NCI-H1417 (cell line): ENCODE results near the gene ATG4B.

Source experiments
- DNase-seq, 3 experiments: peaks; one replicate each; lab custom pipeline; 2025; lab: John Stamatoyannopoulos, UW

Gene ATG4B

DNA sequence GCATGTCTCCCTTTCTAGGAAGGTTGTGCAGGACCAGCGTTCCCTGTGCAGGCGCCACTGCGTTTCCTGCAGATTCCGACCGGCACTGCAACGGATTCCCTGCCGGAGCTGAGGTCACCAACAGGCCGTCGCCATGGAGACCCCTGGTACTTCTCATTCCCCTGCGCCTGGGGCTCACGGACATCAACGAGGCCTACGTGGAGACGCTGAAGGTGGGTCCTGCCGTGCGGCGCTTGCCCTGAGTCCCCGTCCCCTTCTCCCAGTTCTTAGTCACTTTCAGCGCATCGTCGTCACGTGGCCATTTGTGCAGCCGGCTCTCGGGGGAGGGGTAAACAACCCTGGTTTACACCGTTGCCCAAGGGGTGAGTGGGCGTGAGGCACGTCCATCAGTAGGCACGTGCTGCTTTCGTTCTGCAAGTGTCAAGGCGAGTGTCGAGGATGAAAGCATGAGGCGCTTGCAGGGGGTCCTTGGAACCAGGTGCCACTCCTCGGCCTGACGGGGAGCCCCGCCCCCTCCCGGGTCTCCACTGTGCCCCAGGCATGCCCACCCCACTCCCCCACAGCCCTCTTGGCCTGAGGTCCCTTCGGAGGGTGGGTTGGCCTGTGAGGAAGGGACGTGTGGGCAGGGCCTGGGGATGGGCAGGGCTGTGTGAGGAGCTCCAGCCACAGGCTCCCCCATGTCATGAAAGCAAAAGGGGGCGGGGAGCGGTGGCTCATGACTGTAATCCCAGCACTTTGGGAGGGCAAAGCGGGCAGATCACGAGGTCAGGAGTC lies 29.3 kb downstream of the ATG4B start:
- peak in 2 of 3 experiments; percentile 33 to 77 for DNase-seq

DNA sequence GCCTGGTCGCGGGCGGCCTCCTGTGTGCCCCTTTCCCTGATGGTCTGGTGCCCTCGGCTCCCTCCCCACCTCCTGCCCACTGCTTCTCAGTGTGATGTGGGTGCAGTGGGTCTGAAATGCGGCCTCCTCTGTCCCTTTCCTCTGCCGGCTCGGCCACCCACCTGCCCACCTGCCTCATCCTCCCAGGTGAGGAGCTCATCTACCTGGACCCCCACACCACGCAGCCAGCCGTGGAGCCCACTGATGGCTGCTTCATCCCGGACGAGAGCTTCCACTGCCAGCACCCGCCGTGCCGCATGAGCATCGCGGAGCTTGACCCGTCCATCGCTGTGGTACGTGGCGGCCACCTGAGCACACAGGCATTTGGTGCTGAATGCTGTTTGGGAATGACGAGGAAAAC lies 30.9 kb downstream of the ATG4B start:
- DNase-seq, result no peak

DNA sequence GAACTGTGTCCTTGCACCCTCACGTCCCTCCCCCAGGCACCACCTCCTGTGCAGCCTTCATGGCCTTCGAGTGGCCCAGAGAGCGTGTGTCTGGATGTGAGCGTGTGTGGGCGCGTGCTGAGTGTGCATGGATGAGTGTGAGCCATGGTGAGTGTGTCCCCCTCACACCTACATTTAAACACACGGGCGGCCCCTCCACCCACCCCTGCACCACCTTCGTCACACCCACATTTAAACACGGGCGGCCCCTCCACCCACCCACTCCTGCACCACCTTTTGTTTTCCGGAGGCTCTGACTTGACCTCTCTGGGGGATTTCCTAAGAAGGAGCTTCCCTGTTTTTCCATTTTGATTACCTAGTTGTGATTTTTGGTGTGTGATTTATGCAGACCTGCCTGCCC lies 31.3 kb downstream of the ATG4B start:
- no peak for DNase-seq

DNA sequence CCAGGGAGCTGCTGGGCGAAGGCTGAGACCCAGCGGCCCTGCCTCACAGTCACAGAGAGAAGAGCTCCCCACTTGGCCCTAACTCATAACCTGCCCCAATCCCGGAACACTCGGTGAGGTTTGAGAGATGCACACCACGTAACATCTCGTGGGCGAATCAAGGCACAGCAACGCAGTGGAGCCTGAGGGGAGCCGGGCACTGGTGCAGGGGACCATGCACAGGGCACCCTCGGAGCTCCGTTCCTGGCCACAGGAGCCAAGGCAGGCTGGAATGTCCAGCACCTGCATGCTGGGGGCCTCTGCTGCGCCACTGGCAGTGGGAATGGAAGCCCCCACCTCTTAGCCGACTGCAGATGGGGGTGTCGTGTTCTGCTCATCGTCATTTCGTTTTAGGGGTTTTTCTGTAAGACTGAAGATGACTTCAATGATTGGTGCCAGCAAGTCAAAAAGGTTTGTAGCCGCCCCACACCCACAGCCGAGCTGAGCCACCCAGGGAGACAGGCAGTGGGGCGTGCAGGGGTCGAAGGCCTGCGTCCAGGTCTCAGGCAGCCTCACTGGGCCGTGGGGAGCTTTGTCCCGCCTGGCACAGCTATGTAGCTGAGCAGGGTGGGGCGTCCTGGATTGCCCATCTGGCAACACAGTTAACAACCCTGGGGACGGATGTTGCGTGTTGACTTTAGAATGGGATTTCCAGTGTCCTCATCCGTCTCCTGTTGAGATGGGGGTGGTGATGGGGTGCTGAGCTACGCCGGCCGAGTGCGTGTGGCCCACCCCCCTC lies 33.0 kb downstream of the ATG4B start:
- no peak for DNase-seq

DNA sequence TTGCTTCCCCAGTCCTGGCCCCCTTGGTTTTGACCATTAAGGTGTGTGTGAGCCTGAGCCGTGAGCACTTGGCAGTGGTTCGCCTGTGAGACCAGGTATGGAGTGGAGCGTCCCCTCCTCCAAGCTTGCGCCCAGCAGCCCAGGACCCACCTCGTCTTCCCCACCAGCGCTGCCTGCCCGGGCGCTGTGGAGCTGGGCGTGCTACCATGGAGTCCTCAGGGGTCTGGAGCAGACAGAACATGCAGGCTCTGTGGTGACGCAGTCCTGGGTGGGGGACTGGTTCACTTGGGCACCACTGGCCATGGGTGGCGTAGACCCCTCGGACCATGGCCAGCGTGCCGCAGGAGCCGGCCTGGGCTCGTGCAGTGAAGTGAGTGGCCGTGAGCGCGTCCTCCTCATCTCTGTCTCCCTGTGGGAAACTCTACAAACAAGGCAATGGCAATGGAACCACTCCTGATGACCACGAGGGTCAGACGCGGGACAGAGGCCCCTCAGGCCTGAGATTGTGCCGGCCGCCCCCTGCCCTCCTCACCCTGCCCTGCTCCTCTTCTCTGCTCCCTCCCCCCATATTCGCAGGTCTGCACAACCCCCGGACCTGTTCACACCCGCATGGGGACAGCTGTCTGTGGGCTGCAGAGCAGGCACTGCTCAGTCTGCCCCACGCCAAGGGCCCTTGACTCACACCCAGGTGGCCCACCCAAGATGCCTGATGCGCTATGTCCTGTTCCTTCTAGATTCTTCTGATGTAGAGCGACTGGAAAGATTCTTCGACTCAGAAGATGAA lies 34.2 kb downstream of the ATG4B start:
- DNase-seq, result no peak

DNA sequence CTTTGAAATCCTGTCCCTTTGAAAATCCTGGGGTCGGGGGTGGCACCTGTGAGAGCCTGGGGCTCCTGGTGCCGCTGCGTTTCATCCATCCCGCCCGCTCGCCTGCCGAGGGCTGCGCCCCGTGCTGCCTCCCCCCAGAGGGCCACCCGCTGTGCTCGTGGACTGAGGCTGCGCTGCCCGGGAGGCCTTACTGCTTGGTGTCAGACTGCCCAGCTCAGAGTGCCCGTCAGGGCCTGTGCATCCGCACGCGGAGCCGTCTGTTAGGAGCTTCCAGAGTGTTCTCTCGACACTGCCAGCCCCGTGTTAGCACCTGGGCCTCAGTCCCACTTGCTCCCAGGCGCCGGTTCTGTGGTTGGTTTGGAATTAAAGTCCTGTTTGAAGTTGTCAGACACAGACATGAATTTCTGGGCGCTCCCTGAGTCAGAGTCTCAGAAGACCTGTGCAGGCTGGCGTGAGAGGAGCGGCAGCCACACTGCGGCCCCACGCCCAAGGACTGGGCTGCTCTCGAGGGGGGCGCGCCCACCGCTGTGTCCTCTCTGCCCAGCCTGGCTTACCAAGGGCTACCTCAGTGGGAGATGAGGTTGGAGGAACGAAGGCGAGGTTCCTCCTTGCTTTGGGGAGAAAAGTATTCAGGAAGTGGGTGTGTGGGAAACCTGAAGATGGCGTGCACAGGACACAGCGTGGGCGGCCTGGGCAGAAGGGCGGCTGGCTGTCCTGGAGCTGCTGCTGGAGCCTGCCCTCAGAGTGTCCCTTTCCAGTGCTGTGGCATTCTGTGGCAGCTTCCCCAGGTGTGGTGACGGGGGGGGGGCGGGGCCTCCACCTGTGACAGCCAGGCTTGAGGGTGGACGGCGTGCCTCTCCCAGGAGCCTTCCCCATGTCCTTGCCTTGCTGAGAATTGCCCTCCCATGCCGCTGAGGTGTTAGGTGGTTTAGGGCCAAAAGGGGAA lies 35.0 kb downstream of the ATG4B start:
- no peak for DNase-seq

DNA sequence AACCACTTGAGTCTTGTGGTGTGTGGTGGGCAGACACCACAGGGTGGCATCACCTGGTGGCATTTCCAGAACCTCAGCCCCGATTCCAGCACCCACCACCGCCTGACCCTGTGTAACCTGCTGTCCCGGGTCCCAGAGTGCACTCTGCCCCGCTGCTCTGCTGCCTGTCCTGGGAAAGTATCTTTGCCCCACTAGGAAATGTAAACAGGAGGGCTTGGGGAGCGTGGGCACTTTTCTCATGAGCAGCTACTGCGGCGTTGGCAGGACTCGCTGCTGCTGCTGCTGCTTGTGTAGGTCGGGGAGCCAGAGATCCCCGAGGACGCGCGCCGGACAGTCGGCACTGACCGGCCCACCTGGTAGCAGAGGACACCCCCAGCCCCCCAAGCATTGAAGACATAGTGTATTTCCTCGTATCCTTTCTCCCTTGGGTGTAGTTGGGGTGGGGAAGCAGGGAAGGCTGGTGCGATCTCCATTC lies 35.7 kb downstream of the ATG4B start:
- DNase-seq, result no peak

DNA sequence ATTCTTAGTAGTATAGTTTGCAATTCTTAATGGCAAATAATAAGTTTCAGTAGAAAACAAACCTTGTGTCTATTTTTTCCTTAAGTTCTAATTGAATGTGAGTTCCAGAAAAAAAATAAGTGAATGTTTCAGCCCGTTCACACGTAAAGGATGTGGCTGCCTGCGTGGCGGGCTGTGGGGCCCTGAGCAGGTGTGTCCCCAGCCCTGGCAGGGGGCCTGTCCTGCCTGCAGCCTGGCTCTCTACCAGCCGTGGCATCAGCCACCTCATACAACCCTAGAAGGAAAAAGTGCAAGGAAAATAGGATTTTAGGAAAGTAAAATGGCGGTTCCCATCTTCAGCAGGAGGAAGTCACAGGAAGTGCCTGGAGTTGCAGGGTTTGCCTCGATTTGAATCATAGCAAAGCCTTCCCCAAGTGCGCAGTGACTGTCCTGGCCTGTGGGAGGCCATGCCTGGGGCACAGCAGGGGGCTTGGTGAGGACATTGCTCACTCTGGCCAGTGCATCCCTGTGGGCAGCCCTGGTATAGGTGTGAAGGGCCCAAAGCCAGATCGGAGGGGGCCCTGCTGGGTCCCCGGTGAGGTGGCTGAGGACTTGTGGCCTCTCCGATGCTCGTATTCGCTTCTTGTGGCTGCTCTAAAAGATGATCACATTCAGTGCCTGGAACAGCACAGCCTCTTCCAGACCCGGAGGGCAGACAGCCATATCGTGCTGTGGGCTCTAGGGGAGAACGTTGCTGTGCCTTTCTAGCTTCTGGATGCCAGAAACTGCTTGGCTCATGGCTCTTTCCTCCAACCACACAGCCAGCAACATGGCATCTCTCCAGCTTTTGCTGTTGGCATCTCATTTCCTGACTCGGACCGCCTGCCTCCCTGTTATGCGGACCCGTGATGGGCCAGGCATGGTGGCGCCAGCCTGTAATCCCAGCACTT lies 36.6 kb downstream of the ATG4B start:
- DNase-seq, result no peak

DNA sequence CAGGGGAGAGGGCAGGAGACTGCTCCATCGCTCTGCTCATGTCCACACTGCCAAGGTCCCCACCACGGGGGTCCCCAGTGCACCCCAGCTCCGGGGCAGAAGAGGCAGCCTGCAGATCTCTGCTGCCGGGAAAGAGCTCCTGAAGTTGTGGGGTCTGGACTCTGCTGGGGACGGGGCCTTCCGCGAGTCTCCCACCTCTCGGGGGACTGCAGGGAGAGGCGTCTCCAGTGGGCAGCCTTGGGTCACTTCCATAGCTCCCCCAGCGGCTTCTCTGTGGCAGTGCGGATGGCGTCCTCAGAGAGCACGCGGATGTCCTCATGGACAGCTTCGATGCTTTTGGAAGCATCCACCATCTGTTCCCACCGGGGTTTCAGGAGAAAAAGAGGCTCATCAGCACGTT lies 38.4 kb downstream of the ATG4B start:
- DNase-seq, result no peak

DNA sequence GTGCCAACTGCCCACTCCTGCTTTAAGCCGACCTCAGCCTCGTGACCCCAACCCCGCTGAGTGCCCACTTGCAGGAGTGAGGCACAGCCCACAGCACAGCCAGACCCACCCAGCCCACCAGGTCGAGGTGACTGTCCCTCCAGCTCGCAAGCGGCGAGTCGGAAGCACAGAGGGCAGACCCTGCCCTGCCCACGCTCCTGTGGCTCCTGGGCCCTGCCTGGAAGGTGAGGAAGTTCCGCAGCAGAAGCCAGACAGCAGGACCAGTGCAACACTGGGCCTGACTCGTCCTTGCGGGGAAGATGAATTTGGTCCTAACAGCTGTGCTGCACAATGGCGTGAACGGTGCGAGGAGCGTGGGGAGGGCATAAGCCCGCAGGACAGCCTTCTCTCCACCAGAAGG lies 39.2 kb downstream of the ATG4B start:
- DNase-seq, result no peak

DNA sequence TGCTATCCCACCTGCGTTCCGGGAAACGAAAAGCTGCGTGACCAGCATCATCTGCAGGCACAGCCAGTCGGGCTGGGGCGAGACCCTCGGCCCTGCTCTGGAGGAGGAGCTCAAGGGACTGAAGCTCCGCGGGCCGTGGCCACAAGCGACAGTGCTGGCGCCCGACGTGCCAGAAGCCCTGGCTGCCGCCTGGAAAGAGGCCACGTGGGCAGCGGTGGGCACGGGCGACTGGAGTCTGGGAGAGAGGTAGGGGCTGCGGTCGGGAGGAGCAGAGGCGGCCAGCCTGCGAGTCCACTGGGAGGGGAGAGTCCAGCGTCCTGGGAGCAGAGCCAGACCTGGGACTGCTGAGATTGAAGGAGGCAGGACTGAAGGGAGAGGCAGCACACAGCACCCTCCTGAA lies 39.9 kb downstream of the ATG4B start:
- DNase-seq, result no peak

DNA sequence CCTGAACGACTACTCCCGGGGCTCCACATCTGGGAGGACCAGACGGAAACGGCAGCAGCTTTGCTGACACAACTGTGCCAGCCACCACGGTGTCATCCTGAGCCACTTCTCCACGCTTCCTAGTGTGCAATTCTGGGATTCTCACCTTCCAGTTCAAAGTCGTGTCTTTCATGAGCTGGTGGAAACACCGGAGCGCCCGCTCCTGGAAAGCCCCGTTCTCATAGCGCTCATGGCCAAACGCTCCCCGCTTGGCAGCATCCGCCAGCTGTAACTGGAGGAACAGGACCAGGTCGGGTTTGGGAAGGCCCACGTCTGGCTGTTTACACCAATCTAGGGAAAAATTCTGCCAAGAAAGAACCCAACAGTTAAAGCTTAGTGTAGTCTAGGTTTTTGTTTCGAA lies 40.8 kb downstream of the ATG4B start:
- DNase-seq, result no peak

DNA sequence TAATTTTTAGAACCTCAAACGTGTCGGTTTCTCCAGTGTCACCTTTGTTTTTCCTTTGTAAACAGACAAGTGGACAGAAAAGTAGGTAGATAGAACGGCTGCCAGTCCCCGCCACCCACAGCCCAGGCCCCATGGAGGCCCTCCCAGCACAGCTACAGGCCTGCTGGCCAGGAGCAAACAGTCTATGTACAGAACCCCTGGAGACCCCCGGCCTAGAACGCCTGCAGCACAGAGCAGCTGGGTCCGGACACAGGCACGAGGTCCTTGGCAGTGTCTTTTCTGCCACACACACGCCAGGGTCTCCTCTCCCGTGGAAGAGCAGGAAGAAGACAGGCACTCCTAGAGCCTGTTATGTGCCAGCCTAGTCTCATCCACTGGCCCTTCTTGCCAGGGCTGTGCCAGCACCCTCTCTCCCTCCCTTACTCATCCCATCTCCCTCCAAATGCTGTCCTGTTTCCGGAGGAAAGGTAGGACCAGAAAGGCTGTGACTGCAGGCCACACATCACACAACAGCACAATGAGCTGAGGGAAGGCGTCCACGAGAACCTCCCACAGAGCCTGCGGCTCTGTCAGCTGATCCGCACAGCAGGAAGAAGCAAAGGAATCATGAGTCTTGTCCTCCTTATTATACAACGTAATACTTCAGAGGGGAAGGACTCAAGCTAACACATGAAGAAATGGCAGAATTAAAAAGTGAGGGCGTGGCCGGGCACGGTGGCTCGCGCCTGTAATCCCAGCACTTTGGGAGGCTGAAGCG lies 41.5 kb downstream of the ATG4B start:
- no peak for DNase-seq

DNA sequence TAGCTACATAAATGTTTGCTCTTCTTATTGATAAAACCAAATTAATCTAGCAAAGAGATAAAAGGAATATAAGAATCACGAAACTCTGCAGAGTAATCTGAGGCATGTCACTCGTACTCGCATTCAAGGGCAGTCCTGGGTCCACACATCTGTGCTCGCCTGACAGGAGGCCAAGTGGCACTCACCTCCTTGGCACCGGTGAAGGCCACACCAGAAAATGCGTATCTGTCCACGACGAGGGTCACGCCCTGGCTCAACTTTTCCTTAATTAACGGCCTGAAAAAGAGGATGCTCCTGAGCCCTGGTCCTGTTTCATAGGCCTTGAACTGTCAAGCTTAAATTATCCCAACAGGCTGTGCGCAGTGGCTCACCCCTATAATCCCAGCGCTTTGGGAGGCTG lies 42.6 kb downstream of the ATG4B start:
- DNase-seq, result no peak

DNA sequence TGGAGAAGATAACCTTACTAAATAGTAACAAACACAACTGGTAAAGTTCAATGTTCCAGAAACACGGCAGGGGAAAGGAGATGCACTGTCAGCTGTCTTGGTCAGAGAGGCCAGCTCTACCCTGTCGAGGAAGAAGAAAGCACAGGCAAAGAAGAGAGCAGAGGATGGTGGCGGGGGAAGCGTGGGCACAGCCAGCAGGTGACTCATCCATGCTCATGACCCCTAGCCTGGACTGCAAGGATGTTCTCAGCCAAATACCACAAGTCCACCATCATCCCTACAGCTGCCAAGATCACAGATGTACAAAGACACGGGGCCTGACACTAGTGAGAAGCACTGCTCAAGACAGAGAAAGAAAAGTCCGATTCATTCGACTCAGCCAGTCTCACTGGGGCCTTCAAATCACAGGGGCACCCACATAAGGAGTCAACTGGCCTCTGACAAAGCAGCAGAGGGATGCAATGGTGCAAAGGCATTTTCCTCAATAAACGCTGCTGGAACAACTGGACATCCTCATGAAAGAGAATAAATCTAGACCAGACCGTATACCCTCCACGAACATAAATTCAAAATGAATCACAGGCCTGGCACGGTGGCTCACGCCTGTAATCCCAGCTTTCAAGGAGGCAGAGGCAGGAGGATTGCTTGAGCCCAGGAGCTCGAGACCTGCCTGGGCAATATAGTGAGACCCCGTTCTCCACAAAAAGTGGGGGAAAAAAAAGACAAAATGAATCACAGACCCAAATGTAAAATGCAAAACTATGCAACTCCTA lies 43.5 kb downstream of the ATG4B start:
- no peak for DNase-seq

DNA sequence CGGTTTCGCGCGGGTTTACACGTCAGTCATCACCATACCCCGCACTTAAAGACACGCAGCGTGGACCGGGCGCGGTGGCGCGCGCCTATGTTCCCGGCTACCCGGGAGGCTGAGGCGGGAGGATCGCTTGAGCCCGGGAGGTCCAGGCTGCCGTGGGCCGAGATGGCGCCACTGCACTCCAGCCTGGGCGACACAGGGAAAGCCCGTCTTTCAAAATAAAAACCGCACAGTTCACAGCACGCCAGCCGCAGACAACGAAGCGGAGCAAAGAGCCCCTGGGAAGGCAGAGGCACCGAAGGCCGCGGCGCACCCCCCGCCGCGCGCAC lies 48.8 kb downstream of the ATG4B start:
- no peak for DNase-seq

DNA sequence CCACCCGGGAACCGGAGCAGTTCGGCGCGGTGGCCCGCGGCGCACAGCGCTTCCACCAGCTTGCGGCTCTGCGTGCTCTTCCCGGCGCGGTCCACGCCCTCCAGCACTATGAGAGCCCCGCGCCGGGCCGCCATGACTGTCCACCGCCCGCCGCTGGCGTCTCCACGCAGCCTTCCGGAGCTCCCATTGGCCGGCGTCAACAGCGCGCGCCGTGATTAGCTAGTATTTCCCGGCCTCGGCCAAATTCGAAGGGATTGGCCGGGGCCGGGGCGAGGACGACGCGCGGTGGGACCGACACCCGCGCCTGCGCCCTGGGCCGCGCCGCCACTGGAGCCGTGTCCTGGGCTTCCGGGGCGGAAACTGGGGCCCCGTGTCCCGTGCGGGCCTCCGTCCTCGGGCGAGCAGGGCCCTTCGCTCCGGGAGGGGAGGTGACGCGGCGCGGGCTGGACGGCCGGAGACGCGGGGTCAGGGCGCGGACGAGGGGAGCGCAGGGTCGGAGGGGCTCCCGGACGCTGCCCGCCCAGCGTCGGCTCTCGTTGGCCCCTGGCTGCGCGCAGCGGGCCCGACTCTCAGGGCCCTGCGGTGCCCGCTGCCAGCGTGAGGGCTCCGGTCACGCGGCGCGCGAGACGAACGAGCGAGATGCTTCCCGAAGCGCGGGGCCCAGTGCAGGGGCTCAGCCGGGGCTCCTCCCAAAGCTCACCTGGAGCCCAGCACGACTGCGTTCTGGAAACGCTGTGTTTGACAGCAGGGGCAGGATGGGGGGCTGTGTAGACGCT lies 49.3 kb downstream of the ATG4B start, which contains the start of gene DTYMK:
DTYMK (minus strand) TSS at position 166 of the 776 bp plus-strand sequence; CDS start at position 134, 32 bp downstream.
- DNase-seq, result peak; percentile 92 to 97 (median 97)

DNA sequence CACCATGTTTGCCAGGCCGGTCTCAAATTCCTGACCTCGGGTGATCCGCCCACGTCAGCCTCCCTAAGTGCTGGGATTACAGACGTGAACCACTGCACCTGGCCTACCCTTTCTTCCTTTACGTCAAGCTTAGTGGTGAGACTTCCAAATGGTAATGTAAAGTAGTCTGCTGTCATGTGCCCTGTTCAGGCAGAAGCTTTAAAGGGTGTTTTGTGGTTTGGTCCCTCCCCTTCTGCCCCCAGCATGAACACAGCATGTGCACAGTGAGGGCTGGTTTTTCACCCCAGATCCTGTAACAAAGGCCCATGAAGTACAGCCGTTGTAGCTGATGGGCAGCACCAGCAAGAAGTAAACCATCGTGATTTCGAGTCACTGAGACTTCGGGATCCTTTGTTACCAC lies 51.8 kb downstream of the ATG4B start:
- no peak for DNase-seq
